Adrenal gland (tissue), 12 donors: ENCODE measurements around the gene GSTCD. TPM values are rescaled to one million over a fixed set of nuclear protein-coding genes. Genes with fewer than 3 reads are reported as not detected.
A peak's percentile ranks its signal among the peaks of the same experiment; 100 is the strongest.

ENCODE experiments used
- DNase-seq, 7 donors: peaks; one replicate each; pipeline ENCODE4 v3.0.0-alpha.2; 2019 to 2020
- H3K27ac ChIP-seq, 5 donors: fragments of 200-600 bp; sonication (generic) in 4 of 5; 1 replicate in 3 of 5; 2 replicates in 2 of 5; pipeline versions ENCODE4 v1.5.1 to v1.8.0; 2016 to 2020; ENCODE audit warnings: mild to moderate bottlenecking in 1 of 5
- H3K27me3 ChIP-seq: fragments of 200-600 bp; 2 replicates; pipeline ENCODE4 v1.8.0; 2021
- H3K36me3 ChIP-seq, 2 donors: fragments of 200-600 bp; replicated peaks in 1 of 2; 1 replicate in 1 of 2; 2 replicates in 1 of 2; pipeline versions ENCODE4 v1.5.1 to v1.8.0; 2018 to 2022
- H3K4me1 ChIP-seq, 2 donors: fragments of 200-600 bp; replicated peaks in 1 of 2; 1 replicate in 1 of 2; 2 replicates in 1 of 2; pipeline versions ENCODE4 v1.5.1 to v1.8.0; 2018 to 2021
- H3K4me3 ChIP-seq, 4 donors: fragments of 200-600 bp; sonication (generic) in 3 of 4; one replicate each; pipeline ENCODE4 v1.5.1; 2016 to 2018
- H3K9me3 ChIP-seq, 3 donors: fragments of 200-600 bp; sonication (generic) in 1 of 3; replicated peaks in 1 of 3; 1 replicate in 2 of 3; 2 replicates in 1 of 3; pipeline versions ENCODE4 v1.5.1 to v1.8.0; 2016 to 2021
- POLR2A ChIP-seq, 2 donors: fragments of 450-650 bp; IDR thresholded peaks; one replicate each; pipeline ENCODE4 v1.6.1; 2017; ENCODE audit warnings: antibody characterized with exemption in 2 of 2, mild to moderate bottlenecking in 2 of 2, moderate library complexity in 1 of 2
- WGBS, 4 donors: extraction: QIAGEN DNeasy Blood & Tissue Kit in 2 of 4; methylation state at CpG; one replicate each; pipeline versions ENCODE4 v1.1.5 to v1.1.7; 2013 to 2017; 5-methylcytosine and 5-hydroxymethylcytosine counted together
- intact Hi-C, 2 donors: fragments of 100-400 bp; cut with DNase I; formaldehyde crosslinking; loops; one replicate each; pipeline versions ENCODE4 v1.14.1 to v1.15.0; 2022 to 2023
- polyA plus RNA-seq, 3 donors: library from polyadenylated mRNA; stranded (reverse); fragments of 200-250 nt in 2 of 3; fragments of 350-450 nt in 1 of 3; fragmentation: Illumina TruSeq in 1 of 3; extraction: RNeasy Lipid Tissue Mini Kit (QIAGEN cat#74804) in 1 of 3; gene quantifications; one replicate each; pipeline ENCODE4 v1.2.3, GENCODE V29; 2013 to 2014
- total RNA-seq, 9 donors: library from RNA; depleted of rRNA in 4 of 9; stranded (reverse); fragments of >200 nt in 4 of 9; fragments of 120-200 nt in 1 of 9; fragmentation: NEBNext Ultra II Directional in 1 of 9; extraction: Animal tissue kit (Norgen Biotek cat#: 25700) in 1 of 9; gene quantifications; one replicate each; pipeline versions ENCODE4 v1.1.0 to v1.2.4, GENCODE V29; 2013 to 2023
- TF ChIP-seq, protein P1 (sequence below), 6 experiments: fragments of 450-650 bp in 4 of 6; fragments of 200-600 bp in 2 of 6; sonication (generic) in 1 of 6; IDR thresholded peaks; 1 replicate in 5 of 6; 2 replicates in 1 of 6; pipeline versions ENCODE4 v1.5.1 to v1.8.0; 2016 to 2021; ENCODE audit warnings: antibody characterized with exemption in 6 of 6, mild to moderate bottlenecking in 2 of 6, moderate library complexity in 1 of 6
- donor health status: healthy with polysubstance abuse.
- donor health status: Bipolar disorder and iron deficiency.
- donor health status: DM: yes; HTN: yes; CAD: no.
- donor health status: DM: no; HTN: no; CAD: no.
- donor health status: DM: no; HTN: no; CAD: no.
- donor health status: DM: yes; HTN: yes; CAD: no.

GSTCD gene
- total and polyA plus RNA-seq, 12 donors, result 0.88 to 13.8 (median 6.7) TPM

DNA sequence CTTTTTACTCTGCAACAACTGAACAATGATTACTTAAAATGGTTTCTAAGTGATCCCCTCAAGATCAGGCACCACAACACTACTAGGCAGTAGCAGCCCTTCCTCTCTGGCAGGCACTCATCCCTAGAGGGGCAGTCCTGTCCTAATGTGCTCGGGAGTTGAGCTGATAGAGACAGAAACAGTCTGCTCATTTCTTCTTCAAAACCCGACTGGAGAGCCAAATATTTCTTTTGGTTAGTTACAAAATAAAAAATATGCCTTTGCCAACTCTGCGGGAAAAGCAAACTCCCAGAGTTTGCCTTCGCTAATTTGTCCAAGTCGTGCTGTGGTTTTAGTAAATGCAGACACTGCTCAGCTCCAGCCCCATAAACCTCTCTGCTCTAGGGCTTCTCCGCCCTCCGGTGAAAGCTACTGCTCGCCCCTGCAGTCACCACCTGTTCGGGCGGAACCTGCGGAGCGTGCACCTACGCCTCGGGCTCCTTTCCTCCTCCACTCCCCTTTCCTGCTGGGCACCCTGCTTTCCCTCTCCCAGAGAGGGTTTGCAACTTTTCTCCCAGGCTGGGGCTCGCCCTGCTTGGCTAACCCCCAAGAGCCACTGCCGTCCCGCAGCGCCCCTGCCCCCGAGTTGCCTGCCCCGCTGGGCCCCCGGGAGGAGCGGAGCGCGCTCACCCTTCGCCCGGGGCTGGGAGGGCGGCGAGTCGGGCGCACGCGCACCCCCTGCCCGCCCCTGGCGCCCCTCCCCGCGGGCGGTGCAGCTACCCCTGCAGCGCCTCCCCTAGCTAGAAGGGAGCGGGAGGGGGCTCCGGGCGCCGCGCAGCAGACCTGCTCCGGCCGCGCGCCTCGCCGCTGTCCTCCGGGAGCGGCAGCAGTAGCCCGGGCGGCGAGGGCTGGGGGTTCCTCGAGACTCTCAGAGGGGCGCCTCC lies 186.3 kb downstream of the GSTCD start, which contains the start of gene NPNT:
Gene NPNT (plus strand): TSS at position 812 of the 923 bp plus-strand sequence. CDS start 182 bp downstream, outside the sequence.
- intact Hi-C loops, result no loop called here
- peak within 1 kb of the TSS in 1 of 4 donors; percentile 59 for H3K4me3 ChIP-seq
- no peak for TF ChIP-seq POLR2A (IDR thresholded peaks at IDR 0.05)
- TF ChIP-seq, protein P1, sequence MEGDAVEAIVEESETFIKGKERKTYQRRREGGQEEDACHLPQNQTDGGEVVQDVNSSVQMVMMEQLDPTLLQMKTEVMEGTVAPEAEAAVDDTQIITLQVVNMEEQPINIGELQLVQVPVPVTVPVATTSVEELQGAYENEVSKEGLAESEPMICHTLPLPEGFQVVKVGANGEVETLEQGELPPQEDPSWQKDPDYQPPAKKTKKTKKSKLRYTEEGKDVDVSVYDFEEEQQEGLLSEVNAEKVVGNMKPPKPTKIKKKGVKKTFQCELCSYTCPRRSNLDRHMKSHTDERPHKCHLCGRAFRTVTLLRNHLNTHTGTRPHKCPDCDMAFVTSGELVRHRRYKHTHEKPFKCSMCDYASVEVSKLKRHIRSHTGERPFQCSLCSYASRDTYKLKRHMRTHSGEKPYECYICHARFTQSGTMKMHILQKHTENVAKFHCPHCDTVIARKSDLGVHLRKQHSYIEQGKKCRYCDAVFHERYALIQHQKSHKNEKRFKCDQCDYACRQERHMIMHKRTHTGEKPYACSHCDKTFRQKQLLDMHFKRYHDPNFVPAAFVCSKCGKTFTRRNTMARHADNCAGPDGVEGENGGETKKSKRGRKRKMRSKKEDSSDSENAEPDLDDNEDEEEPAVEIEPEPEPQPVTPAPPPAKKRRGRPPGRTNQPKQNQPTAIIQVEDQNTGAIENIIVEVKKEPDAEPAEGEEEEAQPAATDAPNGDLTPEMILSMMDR (IDR thresholded peaks at IDR 0.05), result no peak
- H3K4me1 ChIP-seq, result peaks cover 6 to 16% of the 10 kb centered on the region in 2 donors
- H3K36me3 ChIP-seq, result no peaks in the 10 kb centered on the region
- peaks cover 22% of the 10 kb centered on the region for H3K27me3 ChIP-seq
- DNase-seq, result peak in 3 of 7 donors; percentile 17 to 28 (median 20)
- WGBS, 4 donors, result 1 to 4% (median 2%) methylated on average over 14 to 56 of the region's 56 CpGs
- peak within 1 kb of the TSS in 1 of 5 donors; percentile 29 for H3K27ac ChIP-seq
- H3K9me3 ChIP-seq, result no peaks in the 10 kb centered on the region

DNA sequence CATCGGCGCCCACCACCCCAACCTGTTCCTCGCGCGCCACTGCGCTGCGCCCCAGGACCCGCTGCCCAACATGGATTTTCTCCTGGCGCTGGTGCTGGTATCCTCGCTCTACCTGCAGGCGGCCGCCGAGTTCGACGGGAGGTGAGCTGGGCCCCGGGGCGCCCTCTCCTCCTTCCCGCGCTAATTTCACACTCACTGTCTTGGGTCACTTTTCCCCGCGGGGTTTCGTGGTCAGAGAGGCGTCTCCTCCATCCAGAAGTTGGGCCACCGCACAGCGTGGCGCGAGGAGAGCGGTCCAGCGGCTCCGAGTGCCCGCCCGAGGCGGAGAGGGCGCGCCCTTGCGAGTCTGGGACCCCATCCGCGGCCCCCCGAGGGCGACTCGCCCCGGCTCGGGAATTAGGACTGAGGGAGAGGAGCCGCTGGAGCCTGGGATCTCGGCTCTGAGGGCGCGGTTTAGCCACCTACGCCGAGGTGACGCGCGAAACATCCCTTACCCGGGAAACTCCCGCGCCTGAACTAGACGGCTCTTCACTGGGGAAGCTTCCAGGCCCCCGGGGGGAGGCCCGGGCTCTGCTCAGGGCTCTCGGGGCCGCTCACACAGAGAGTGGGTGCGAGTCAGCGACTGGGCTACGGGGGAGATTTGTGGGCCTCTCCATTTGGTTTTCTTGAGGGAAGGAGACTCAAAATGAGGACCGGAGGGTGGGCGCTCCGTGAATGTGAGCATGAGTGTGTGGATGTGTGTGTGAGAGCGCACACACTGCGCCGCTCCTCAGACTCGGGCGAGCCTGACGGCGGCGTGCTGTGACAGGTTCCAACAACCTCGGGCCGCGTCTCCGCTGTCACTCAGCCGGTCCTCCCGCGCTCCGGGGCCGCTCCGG lies 187.2 kb downstream of the GSTCD start:
- intact Hi-C loops, result no loop called here
- Histone ChIP-seq H3K4me1 (peaks cover 6 to 16% of the 10 kb centered on the region in 2 donors), H3K27ac (peak overlapping the region in 1 of 5 donors; percentile 29), H3K36me3 (no peaks in the 10 kb centered on the region), H3K27me3 (peaks cover 22% of the 10 kb centered on the region), H3K9me3 (no peaks in the 10 kb centered on the region), H3K4me3 (peak overlapping the region in 1 of 4 donors; percentile 59)
- no peak for TF ChIP-seq POLR2A (IDR thresholded peaks at IDR 0.05)
- TF ChIP-seq, protein P1 (IDR thresholded peaks at IDR 0.05), result no peak
- WGBS, 4 donors, result 1 to 3% (median 2%) methylated on average over 26 to 84 of the region's 84 CpGs
- DNase-seq, result peak in 3 of 7 donors; percentile 23 to 31 (median 30)

DNA sequence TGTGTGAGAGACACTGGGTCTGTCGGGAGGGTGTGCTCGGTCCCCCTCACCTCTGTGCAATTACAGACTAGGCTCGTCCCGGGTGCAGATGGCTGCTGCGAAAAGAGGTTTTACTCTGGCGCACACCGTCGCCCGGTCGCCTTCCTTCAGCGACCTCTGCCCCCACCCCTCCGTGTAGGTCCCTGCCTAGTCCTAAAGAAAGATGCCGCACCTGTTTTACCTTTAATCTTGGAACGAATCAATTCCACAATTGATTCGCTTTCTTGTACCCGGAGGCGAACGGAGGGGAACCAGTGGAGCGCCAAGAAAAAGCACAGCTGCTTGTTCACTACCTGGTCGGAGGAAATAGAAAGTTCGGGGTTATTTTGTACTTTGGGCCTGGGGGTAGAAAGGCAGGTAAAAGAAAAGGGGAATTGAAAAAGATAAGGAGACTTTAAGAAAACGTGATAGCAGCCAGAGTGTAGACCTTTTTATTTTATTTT lies 187.9 kb downstream of the GSTCD start:
- TF ChIP-seq, protein P1 (IDR thresholded peaks at IDR 0.05), result no peak
- no peak for TF ChIP-seq POLR2A (IDR thresholded peaks at IDR 0.05)

More for the DNA sequence above, 187.9 kb downstream of the GSTCD start:
- Histone ChIP-seq H3K27me3 (peaks cover 22% of the 10 kb centered on the region), H3K4me3 (peak overlapping the region in 1 of 4 donors; percentile 59), H3K36me3 (no peaks in the 10 kb centered on the region), H3K27ac (no peak overlapping the region), H3K4me1 (peaks cover 6 to 16% of the 10 kb centered on the region in 2 donors), H3K9me3 (no peaks in the 10 kb centered on the region)
- no peak for DNase-seq
- intact Hi-C loops, result no loop called here
- WGBS, 4 donors, result 5 to 13% (median 7%) methylated on average over 12 to 22 of the region's 22 CpGs

Other genes starting within 250 kb of the GSTCD start
- gene PPA2, start 234.7 kb upstream of the GSTCD start, total RNA-seq, result 100 to 1,000 TPM in 6 of 9 donors, 10 to 100 TPM in 3; 77.1 to 342 (median 123) TPM
- 100 to 1,000 TPM in 1 of 3 donors, 10 to 100 TPM in 2; 61.7 to 110 (median 86.6) TPM for gene PPA2, start 234.7 kb upstream of the GSTCD start, polyA plus RNA-seq
- not detected for gene ARHGEF38, start 156.2 kb upstream of the GSTCD start, total RNA-seq
- gene ARHGEF38, start 156.2 kb upstream of the GSTCD start, polyA plus RNA-seq, result not detected
- gene INTS12, start 95 bp upstream of the GSTCD start, total RNA-seq, result 10 to 100 TPM in 8 of 9 donors, 1 to 10 TPM in 1; 4.3 to 27.0 (median 16.7) TPM
- gene INTS12, start 95 bp upstream of the GSTCD start, polyA plus RNA-seq, result 10 to 100 TPM; 11.3 to 30.8 (median 11.3) TPM
- 10 to 100 TPM in 2 of 9 donors, 1 to 10 TPM in 7; 1.3 to 61.1 (median 4.2) TPM for gene NPNT, start 186.7 kb downstream of the GSTCD start, total RNA-seq
- gene NPNT, start 186.7 kb downstream of the GSTCD start, polyA plus RNA-seq, result 10 to 100 TPM in 1 of 3 donors, 1 to 10 TPM in 2; 5.1 to 10.5 (median 6.4) TPM